Stomach (tissue), 9 donors: ENCODE results near the gene COL11A1. TPM values are rescaled to one million over a fixed set of nuclear protein-coding genes. Genes with fewer than 3 reads are reported as not detected.

Source experiments
- DNase-seq, 2 donors: peaks; one replicate each; pipeline versions ENCODE4 v3.0.0 to v3.0.0-alpha.2; 2013 to 2019
- H3K27ac ChIP-seq, 5 donors: fragments of 200-600 bp in 4 of 5; sonication (generic) in 4 of 5; one replicate each; pipeline ENCODE4 v1.5.1; 2013 to 2019; ENCODE audit warnings: mild to moderate bottlenecking in 1 of 5, moderate library complexity in 1 of 5
- H3K27me3 ChIP-seq, 3 donors: fragments of 200-600 bp; sonication (generic); one replicate each; pipeline ENCODE4 v1.5.1; 2017 to 2019; ENCODE audit warnings: mixed run types in 1 of 3
- H3K36me3 ChIP-seq, 4 donors: fragments of 200-600 bp; sonication (generic); 1 replicate in 3 of 4; 2 replicates in 1 of 4; pipeline ENCODE4 v1.5.1; 2016 to 2019
- H3K4me1 ChIP-seq, 4 donors: fragments of 200-600 bp; sonication (generic); one replicate each; pipeline ENCODE4 v1.5.1; 2016 to 2019
- H3K4me3 ChIP-seq, 4 donors: fragments of 200-600 bp; sonication (generic) in 3 of 4; one replicate each; pipeline ENCODE4 v1.5.1; 2016 to 2019; ENCODE audit warnings: mild to moderate bottlenecking in 1 of 4
- H3K9me3 ChIP-seq, 4 donors: fragments of 200-600 bp; sonication (generic); one replicate each; pipeline ENCODE4 v1.5.1; 2016 to 2019
- CTCF ChIP-seq, 7 experiments: fragments of 450-650 bp in 4 of 7; fragments of 200-600 bp in 3 of 7; sonication (generic) in 3 of 7; IDR thresholded peaks; one replicate each; pipeline ENCODE4 v1.5.1; 2016 to 2019; ENCODE audit warnings: antibody characterized with exemption in 7 of 7, control low read depth in 2 of 7, mild to moderate bottlenecking in 1 of 7
- EP300 ChIP-seq: sonication (generic); formaldehyde crosslinking; IDR thresholded peaks from one replicate; pipeline ENCODE4 v1.6.1; 2017; ENCODE audit warnings: antibody characterized with exemption
- POLR2A ChIP-seq, 4 donors: fragments of 450-650 bp; IDR thresholded peaks; one replicate each; pipeline ENCODE4 v1.6.1; 2016; ENCODE audit warnings: antibody characterized with exemption in 4 of 4, control low read depth in 2 of 4, mild to moderate bottlenecking in 1 of 4, moderate library complexity in 1 of 4
- POLR2AphosphoS5 ChIP-seq, 3 donors: sonication (generic); formaldehyde crosslinking; IDR thresholded peaks; one replicate each; pipeline ENCODE4 v1.6.1; 2016; ENCODE audit warnings: antibody characterized with exemption in 3 of 3
- WGBS, 5 donors: extraction: QIAGEN DNeasy Blood & Tissue Kit in 3 of 5; methylation state at CpG; one replicate each; pipeline versions ENCODE4 v1.1.5 to v1.1.7; 2013 to 2018; 5-methylcytosine and 5-hydroxymethylcytosine counted together
- intact Hi-C: fragments of 100-400 bp; cut with DNase I; formaldehyde crosslinking; loops from one replicate; pipeline ENCODE4 v1.15.1; 2023; ENCODE audit warnings: low total_unique reads
- polyA plus RNA-seq, 3 donors: library from polyadenylated mRNA; stranded (reverse); fragments of 200-250 nt; gene quantifications; one replicate each; pipeline ENCODE4 v1.2.3, GENCODE V29; 2013
- total RNA-seq, 5 donors: library from RNA; depleted of rRNA; stranded (reverse); fragments of >200 nt; gene quantifications; one replicate each; pipeline versions ENCODE4 v1.1.0 to v1.2.3, GENCODE V29; 2014 to 2016
- donor health status: healthy with polysubstance abuse.
- donor health status: Bipolar disorder and iron deficiency.
- donor health status: healthy.

COL11A1 gene
- total and polyA plus RNA-seq, 8 donors: under 0.01 to 7.0 (median 0.29) TPM; not detected in 5

- Histone ChIP-seq H3K36me3 (no peaks in the 10 kb centered on the region), H3K9me3 (peaks cover 0 to 29% (median 16%) of the 10 kb centered on the region in 4 donors), H3K4me1 (no peaks in the 10 kb centered on the region), H3K27me3 (no peaks in the 10 kb centered on the region), H3K4me3 (no peak overlapping the region), H3K27ac (no peak overlapping the region)
- peak in 1 of 2 donors; percentile 1 for DNase-seq
- TF ChIP-seq POLR2AphosphoS5 (IDR thresholded peaks at IDR 0.05) (no peak), POLR2A (IDR thresholded peaks at IDR 0.05) (no peak), EP300 (no peak), CTCF (IDR thresholded peaks at IDR 0.05) (no peak)
- intact Hi-C loops: no loop called here
- 84 to 93% (median 91%) methylated on average over 22 to 50 of the region's 50 CpGs for WGBS, 5 donors
Observed at GRCh38 chr1:102853701-102854187, 254.6 kb downstream of the COL11A1 start.

- intact Hi-C loops: no loop called here
- Histone ChIP-seq H3K9me3 (peaks cover 0 to 30% (median 16%) of the 10 kb centered on the region in 4 donors), H3K27me3 (no peaks in the 10 kb centered on the region), H3K36me3 (no peaks in the 10 kb centered on the region), H3K27ac (no peak overlapping the region), H3K4me1 (no peaks in the 10 kb centered on the region), H3K4me3 (no peak overlapping the region)
- no peak for TF ChIP-seq EP300
- TF ChIP-seq POLR2AphosphoS5 (IDR thresholded peaks at IDR 0.05): no peak
- DNase-seq: peak in 1 of 2 donors; percentile 3
Observed at GRCh38 chr1:102853136-102853535, 255.2 kb downstream of the COL11A1 start.

- H3K4me3 ChIP-seq: no peak overlapping the region
- intact Hi-C loops: no loop called here
- WGBS, 5 donors: 60 to 66% (median 65%) methylated on average over 2 of the region's 2 CpGs
- H3K27ac ChIP-seq: no peak overlapping the region
- peaks cover 0 to 35% (median 16%) of the 10 kb centered on the region in 4 donors for H3K9me3 ChIP-seq
- no peaks in the 10 kb centered on the region for H3K36me3 ChIP-seq
- peak in 1 of 2 donors; percentile 10 for DNase-seq
- no peaks in the 10 kb centered on the region for H3K27me3 ChIP-seq
- H3K4me1 ChIP-seq: no peaks in the 10 kb centered on the region
- TF ChIP-seq CTCF (IDR thresholded peaks at IDR 0.05): no peak
- no peak for TF ChIP-seq EP300
- no peak for TF ChIP-seq POLR2AphosphoS5 (IDR thresholded peaks at IDR 0.05)
- no peak for TF ChIP-seq POLR2A (IDR thresholded peaks at IDR 0.05)
Observed at GRCh38 chr1:102852613-102853012, 255.7 kb downstream of the COL11A1 start.

GRCh38 chr1:102851616-102852015, 256.7 kb downstream of the COL11A1 start:
- DNase-seq: no peak
- Histone ChIP-seq H3K4me3 (no peak overlapping the region), H3K27me3 (no peaks in the 10 kb centered on the region), H3K4me1 (no peaks in the 10 kb centered on the region), H3K27ac (no peak overlapping the region), H3K36me3 (no peaks in the 10 kb centered on the region), H3K9me3 (peaks cover 0 to 37% (median 16%) of the 10 kb centered on the region in 4 donors)
- intact Hi-C loops: no loop called here
- TF ChIP-seq POLR2AphosphoS5 (IDR thresholded peaks at IDR 0.05) (no peak), CTCF (IDR thresholded peaks at IDR 0.05) (no peak), EP300 (no peak), POLR2A (IDR thresholded peaks at IDR 0.05) (no peak)
- WGBS, 5 donors: 80 to 91% (median 87%) methylated on average over 3 of the region's 3 CpGs

GRCh38 chr1:102842606-102843005, 265.7 kb downstream of the COL11A1 start:
- H3K27me3 ChIP-seq: no peaks in the 10 kb centered on the region
- 38 to 57% (median 43%) methylated on average over 3 of the region's 3 CpGs for WGBS, 5 donors
- peaks cover 0 to 28% (median 3%) of the 10 kb centered on the region in 4 donors for H3K9me3 ChIP-seq
- H3K27ac ChIP-seq: no peak overlapping the region
- intact Hi-C loops: no loop called here
- no peak for TF ChIP-seq POLR2A (IDR thresholded peaks at IDR 0.05)
- TF ChIP-seq CTCF (IDR thresholded peaks at IDR 0.05): no peak
- TF ChIP-seq POLR2AphosphoS5 (IDR thresholded peaks at IDR 0.05): no peak
- no peak for TF ChIP-seq EP300
- no peak overlapping the region for H3K4me3 ChIP-seq
- no peaks in the 10 kb centered on the region for H3K4me1 ChIP-seq
- H3K36me3 ChIP-seq: no peaks in the 10 kb centered on the region
- DNase-seq: no peak
